ENCODE measurements around the gene TAS2R60. TPM values are rescaled to one million over a fixed set of nuclear protein-coding genes. Genes with fewer than 3 reads are reported as not detected.

TAS2R60 gene
- total RNA-seq, 1 experiment from 2014 or later, result not detected

DNA sequence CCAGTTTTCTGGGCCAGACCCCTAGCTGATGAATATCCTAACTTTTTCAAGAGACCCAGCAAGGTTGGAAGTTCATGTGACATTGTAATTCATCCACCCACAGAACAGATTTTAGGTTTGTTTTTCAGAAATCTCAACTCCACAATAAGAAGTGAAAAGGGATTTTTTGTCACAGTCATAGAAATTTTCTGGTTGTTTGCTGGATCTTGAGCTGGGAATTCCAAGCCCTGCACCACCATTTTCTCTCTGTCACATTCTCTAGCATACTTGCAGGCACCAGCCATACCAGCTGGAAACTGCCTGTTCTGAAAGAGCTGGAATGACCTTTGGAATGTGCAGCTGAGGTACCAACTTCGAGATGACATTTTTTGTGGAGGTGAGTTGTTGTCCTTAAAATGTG is 8.5 kb downstream of the TAS2R60 start:
- no peak overlapping the region for H3K27ac Mint-ChIP-seq
- Histone ChIP-seq H3T11ph (ENCODE audit: low read length) (no peak overlapping the region), H4K20me1 (ENCODE audit: control insufficient read depth, insufficient read depth, insufficient read length) (no peaks in the 10 kb centered on the region), H3K9me3 (ENCODE audit: control insufficient read depth, low read depth, low read length) (no peaks in the 10 kb centered on the region), H2BK120ac (ENCODE audit: low read depth, low read length, poor library complexity, severe bottlenecking) (no peak overlapping the region), H2AK5ac (ENCODE audit: insufficient read length, low read length) (no peak overlapping the region), H3K27me3 (ENCODE audit: insufficient read depth, low read length) (no peaks in the 10 kb centered on the region), H4K5ac (ENCODE audit: insufficient read length, low read depth, low read length) (no peak overlapping the region), H3K23me2 (ENCODE audit: insufficient read length, low read depth, low read length, poor library complexity, severe bottlenecking) (no peaks in the 10 kb centered on the region), H3K56ac (ENCODE audit: insufficient read length, low read depth, low read length) (no peak overlapping the region), H3K9ac (ENCODE audit: extremely low read depth, insufficient read length, low read length) (no peak overlapping the region), H2BK5ac (ENCODE audit: insufficient read length, low read length) (no peak overlapping the region), H3K4ac (ENCODE audit: low read depth, low read length) (no peak overlapping the region), H2BK12ac (ENCODE audit: insufficient read length, low read depth, low read length) (no peak overlapping the region), H3K4me1 (ENCODE audit: insufficient read depth, low read length) (no peaks in the 10 kb centered on the region), H4K8ac (replicated peaks; ENCODE audit: insufficient read length, low read depth, low read length) (no peak overlapping the region), H3K27ac (ENCODE audit: insufficient read length, low read depth, low read length) (no peak overlapping the region), H3K23ac (ENCODE audit: insufficient read length, low read depth, low read length) (no peak overlapping the region), H2BK20ac (ENCODE audit: low read depth, low read length, poor library complexity, severe bottlenecking) (no peak overlapping the region), H3K79me1 (ENCODE audit: insufficient read depth, low read depth, low read length, poor library complexity, severe bottlenecking) (no peaks in the 10 kb centered on the region), H3K79me2 (ENCODE audit: insufficient read depth, low read length) (no peaks in the 10 kb centered on the region), H3K14ac (ENCODE audit: insufficient read depth, low read length) (no peak overlapping the region), H4K91ac (ENCODE audit: insufficient read length, low read depth, low read length) (no peak overlapping the region), H3K4me2 (ENCODE audit: insufficient read depth, insufficient read length, low read length) (no peak overlapping the region), H2BK15ac (ENCODE audit: low read depth, low read length) (no peak overlapping the region), H3K18ac (ENCODE audit: insufficient read length, low read depth, low read length) (no peak overlapping the region), H2AFZ (ENCODE audit: low read length) (no peak overlapping the region)
- H3K4me3 Mint-ChIP-seq, result no peak overlapping the region
- DNase-seq, result no peak
- peaks cover 4% of the 10 kb centered on the region in 2 experiments; a peak in 2 of 4 replicates for H3K4me1 Mint-ChIP-seq
- H3K27me3 Mint-ChIP-seq (ENCODE audit: low read depth), result no peaks in the 10 kb centered on the region
- TF ChIP-seq, protein P1, sequence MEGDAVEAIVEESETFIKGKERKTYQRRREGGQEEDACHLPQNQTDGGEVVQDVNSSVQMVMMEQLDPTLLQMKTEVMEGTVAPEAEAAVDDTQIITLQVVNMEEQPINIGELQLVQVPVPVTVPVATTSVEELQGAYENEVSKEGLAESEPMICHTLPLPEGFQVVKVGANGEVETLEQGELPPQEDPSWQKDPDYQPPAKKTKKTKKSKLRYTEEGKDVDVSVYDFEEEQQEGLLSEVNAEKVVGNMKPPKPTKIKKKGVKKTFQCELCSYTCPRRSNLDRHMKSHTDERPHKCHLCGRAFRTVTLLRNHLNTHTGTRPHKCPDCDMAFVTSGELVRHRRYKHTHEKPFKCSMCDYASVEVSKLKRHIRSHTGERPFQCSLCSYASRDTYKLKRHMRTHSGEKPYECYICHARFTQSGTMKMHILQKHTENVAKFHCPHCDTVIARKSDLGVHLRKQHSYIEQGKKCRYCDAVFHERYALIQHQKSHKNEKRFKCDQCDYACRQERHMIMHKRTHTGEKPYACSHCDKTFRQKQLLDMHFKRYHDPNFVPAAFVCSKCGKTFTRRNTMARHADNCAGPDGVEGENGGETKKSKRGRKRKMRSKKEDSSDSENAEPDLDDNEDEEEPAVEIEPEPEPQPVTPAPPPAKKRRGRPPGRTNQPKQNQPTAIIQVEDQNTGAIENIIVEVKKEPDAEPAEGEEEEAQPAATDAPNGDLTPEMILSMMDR (conservative IDR thresholded peaks at IDR 0.05), result no peak
- no CpG with 5 or more reads among the region's 1 CpG for WGBS (ENCODE audit: extremely low coverage, insufficient read length, low lambda C conversion rate)
- H3K36me3 Mint-ChIP-seq (ENCODE audit: insufficient read depth in 1 of 3, low read depth in 3 of 3), result peaks cover 0 to 2% (median 0%) of the 10 kb centered on the region in 3 experiments; a peak in 2 of 7 replicates
- no peaks in the 10 kb centered on the region for H3K9me3 Mint-ChIP-seq
